NT2/D1 (cell line): ENCODE data around the gene TEX22.

Experiments used
- SUZ12 ChIP-seq: IDR thresholded peaks from 2 replicates; pipeline ENCODE4 v1.6.1; 2011; ENCODE audit not compliant: insufficient read length, insufficient read depth; ENCODE audit errors: extremely low read depth
- YY1 ChIP-seq: IDR thresholded peaks from 2 replicates; pipeline ENCODE4 v1.6.1; 2011; ENCODE audit not compliant: insufficient read length, insufficient read depth
- ZNF274 ChIP-seq: IDR thresholded peaks from 2 replicates; pipeline ENCODE4 v1.6.1; 2011; ENCODE audit warnings: mild to moderate bottlenecking, low read depth, low read length

DNA sequence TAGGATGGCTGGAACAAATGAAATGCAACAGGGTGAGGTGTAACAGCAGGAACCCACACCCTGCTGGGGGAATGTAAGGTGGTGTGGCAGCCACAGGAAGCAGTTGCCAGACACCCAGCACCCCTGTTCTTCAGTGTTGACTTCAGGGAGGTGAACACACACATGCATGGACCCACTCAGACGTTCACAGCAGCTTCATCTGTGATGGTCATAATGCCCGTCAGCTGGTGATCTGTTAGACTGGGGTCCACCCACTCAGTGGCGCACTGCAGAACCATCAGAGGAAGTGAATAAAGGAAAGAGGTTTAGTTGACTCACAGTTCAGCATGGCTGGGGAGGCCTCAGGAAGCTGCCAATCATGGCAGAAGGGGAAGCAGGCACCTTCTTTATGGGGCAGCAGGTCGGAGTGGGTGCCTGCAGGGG is 22.7 kb upstream of the TEX22 start:
- TF ChIP-seq SUZ12 (no peak), ZNF274 (no peak), YY1 (no peak)
